HG03135 (cell line): Measurements from ENCODE around the gene DMKN.
"Not testable (repeated sequence)": the region's sequence is repeated elsewhere in the genome, so short reads cannot be mapped to it uniquely, and the experiment has no call there.

Experiments used
- ATAC-seq: cut with Tn5 transposase; IDR thresholded peaks from one replicate; pipeline ENCODE4 v1.9.1; 2021; ENCODE audit warnings: mild to moderate bottlenecking, moderate library complexity; ENCODE audit not compliant: unreplicated experiment

DMKN gene

DNA sequence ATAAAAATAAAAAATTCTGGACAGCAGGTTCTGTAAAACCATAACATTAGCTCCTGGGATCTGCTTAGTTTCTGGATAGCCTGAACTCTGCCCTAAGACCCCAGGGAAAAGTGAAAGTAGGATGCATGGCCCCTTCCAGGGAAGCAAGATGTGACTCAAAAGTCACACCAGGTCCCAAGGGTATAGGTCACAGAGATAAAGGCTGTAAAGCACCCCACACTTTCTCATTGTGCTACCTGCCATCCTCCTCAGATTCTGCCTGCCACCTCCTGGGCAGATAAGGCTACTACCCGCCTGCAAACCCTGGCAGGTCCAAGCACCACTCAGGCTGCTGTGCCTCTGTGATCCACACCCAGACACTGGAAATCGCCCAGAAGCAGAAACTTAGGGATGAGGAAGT lies 44.8 kb downstream of the DMKN start:
- peak; percentile 82 for ATAC-seq

DNA sequence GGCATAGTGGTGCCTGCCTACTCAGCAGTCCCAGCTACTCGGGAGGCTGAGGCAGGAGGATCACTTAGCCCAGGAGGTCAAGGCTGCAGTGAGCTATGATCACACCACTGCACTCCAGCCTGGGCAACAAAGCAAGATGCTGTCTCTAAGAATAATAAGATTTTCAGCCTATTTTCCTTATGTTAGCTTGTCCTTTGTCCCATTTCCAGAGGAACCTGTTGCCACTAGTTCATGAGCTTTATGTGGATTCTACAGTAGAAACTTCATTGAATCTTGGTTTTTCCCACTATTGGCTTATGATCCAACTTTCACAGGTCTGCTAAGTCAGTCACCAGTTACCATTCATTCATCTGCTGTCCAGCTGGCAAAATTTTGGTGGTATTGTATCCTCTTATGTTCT lies 47.2 kb downstream of the DMKN start:
- ATAC-seq, result no peak

DNA sequence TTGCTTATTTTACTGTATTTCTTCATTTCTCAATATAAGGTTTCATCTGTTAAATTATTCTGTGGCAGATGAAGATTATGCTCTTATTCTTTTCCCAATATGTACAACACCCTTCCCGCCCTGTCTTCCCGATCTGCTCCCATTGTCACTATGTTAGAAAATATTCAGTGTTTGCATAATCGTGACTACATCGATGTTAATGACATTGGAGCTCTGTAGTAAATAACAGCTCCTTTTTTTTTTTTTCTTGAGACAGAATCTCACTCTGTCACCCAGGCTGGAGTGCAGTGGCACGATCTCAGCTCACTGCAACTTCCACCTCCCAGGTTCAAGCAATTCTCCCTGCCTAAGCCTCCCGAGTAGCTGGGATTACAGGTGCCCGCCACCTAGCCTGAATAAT lies 50.5 kb downstream of the DMKN start:
- not testable (repeated sequence) for ATAC-seq

DNA sequence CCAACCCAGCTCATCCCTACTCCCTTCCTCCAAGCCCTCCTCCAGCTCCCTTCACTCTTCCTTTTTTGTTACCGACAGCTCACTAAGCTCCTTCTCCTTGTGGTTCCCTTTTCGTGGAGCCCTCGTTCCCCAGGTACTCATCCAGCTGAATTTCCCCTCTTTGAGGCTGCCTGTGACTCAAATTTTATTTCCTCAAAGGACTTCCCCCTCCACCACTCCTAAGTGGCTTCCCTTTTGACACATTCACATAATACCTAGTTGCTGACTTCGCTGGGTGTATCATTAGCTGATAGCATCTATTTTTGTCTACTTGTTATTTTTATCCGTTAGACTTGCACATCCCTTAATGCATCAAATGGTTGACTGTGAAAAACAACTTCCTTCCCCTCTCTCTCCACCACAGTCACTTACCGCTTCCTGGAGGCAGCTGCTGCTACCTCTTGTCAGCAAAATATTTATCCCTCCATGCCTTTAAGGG lies 50.9 kb downstream of the DMKN start:
- ATAC-seq, result peak; percentile 56

GRCh38 chr19:35461788-35462187 lies 51.7 kb downstream of the DMKN start:
- not testable (repeated sequence) for ATAC-seq

GRCh38 chr19:35461060-35461459 lies 52.4 kb downstream of the DMKN start:
- no peak for ATAC-seq

GRCh38 chr19:35460608-35461007 lies 52.8 kb downstream of the DMKN start:
- ATAC-seq, result no peak

DNA sequence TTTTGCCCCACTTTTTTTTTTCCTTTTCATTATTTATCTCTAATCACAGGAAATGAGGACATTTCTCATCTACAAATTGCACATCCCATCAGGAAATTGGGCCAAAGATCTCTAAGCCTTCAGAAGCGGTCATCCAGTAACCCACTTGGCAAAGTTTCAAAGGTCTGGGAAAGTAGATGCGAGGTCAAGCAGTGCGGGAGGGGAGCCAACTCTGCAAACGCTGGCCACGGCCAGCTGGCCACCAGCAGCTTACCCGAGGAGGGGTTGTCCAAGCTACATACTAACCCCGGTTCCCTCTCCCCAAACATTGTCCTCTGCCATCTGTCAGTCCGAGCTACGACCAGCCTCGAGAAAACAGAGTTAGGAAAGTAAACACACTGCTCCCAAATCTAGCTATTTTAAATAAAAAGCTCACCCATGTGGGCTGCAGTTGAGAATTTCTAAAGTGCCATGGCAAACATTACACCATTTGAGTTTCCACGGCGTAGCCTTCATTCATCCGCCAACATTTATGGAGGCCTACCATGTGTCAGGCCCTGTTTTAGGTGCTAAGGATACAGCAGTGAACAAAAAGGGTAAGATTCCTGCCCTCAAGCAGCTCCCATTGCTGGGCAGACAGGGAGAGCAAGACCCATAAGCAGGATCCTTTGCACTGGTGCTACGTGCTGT lies 53.9 kb downstream of the DMKN start:
- ATAC-seq, result no peak

DNA sequence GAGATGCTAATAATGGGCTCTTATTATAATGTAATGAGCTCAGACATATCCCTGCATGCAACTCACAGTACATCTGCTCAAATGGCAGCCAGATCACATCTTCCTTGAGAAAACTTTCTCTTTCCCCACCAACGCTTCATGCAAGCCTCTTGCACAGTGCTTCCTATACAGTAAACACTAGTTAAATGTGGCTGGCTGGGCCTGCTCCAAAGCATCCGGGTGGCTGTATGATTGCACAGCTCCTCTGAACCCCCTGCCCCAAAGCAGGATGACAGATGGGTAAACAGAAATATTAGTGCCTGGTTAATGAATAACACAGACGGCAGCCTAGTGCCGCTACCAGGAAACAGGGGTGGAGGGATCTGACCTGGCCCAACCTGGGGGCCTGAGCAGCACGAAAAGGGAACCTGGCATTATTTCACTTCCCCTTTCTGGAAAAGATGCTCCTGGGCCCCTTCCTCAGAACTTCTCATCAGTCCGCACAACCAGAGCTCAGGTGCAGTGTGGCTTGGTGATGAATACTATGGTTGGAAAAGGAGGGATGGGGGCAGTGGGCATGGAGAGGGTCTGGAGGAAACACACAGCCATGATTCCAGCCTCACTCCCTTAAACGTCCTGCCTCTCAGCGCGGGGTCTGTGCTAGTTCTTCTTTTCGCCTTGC lies 54.6 kb downstream of the DMKN start:
- ATAC-seq, result peak; percentile 47

- ATAC-seq, result no peak
Measured at GRCh38 chr19:35458192-35458591, 55.3 kb downstream of the DMKN start.

DNA sequence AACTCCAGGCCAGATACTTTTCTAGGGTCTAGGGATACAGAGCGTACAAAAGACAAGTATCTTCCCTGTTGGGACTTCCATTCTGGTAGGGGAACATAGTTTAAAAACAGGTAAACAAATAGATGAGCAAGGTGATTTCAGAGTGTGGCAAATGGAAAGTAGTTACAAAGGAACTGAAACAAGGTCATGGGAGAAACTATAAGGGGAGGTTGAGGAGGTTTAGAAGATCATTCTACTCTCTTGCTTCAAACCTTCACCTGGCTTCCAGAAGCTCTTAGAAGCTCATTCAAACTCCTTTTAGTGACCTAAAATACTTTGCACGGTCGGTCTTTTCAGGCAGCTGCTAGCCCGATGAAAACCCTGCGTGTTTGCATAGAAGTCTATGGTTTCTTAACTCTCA lies 56.3 kb downstream of the DMKN start:
- ATAC-seq, result no peak

GRCh38 chr19:35455616-35456201 lies 57.7 kb downstream of the DMKN start:
- no peak for ATAC-seq

- ATAC-seq, result no peak
Measured at GRCh38 chr19:35454663-35455062, 58.8 kb downstream of the DMKN start.

DNA sequence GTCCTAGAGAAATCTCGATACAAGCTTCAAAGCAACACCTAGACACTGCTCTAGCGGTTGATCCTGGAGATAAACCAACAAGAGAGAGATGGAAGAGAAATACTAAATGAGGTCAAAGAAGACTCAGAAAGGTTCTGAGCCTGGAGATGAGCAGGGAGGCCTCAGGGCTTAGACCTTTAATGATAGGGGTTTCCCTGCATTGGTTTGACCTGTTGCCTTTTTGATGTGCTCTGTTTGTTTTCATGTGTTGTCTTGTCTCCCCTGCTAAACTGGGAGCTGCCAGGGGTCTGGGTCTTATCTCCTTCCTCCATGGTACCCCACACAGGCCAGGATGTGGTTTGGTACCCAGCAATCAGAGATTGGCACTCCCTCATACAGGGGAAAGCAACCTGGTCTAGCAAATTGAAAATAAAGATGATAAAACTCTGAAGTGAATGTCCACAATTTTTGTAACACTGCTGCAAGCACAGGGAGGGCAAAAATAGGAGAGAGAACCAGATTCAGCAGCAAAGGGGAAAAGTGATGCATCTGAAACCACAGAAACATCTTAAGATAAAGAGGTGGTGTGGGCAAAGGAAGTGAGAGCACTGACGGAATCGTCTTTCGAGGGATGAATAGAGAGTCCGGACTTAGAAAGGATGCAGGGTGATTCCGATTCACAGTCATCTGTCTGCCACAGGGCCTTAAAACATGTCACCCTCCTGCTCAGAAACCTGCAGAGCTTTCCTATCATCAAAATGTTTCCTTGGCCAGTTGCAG lies 61.9 kb downstream of the DMKN start:
- ATAC-seq, result no peak

DNA sequence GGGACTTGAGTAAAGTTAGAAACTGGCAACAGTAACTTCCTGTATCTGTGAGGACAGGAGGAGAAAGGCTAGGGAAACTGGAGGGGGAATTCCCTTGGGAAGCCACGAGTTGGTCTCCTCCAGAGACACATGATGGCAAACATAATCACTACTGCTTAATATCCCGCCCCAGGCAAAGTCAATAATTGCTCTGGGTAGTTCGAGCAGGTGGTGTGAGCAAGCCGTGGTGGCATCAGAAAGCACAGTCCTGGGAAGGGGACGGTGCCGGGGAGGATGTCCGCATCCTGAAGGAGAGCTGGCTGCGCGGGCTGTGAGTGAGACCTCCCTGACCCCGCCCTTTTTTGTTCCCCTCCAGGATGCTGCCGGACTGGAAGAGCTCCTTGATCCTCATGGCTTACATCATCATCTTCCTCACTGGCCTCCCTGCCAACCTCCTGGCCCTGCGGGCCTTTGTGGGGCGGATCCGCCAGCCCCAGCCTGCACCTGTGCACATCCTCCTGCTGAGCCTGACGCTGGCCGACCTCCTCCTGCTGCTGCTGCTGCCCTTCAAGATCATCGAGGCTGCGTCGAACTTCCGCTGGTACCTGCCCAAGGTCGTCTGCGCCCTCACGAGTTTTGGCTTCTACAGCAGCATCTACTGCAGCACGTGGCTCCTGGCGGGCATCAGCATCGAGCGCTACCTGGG lies 63.9 kb downstream of the DMKN start:
- no peak for ATAC-seq

- ATAC-seq, result no peak
Measured at GRCh38 chr19:35447606-35448469, 65.6 kb downstream of the DMKN start, which contains the start of gene FFAR2. Gene FFAR2, plus strand, starts transcription at chr19:35448257. Its CDS starts 1,458 bp downstream, at chr19:35449715.
